IMR-90 (cell line): ENCODE measurements around the gene CBR4. TPM values are rescaled to one million over a fixed set of nuclear protein-coding genes. Genes with fewer than 3 reads are reported as not detected.

ENCODE experiments used
- ATAC-seq: fragments of 200-7000 bp; cut with Tn5 transposase; 2 replicates; pipeline ENCODE4 v1.9.1; 2020; ENCODE audit warnings: low read depth, mild to moderate bottlenecking, moderate library complexity
- BruUV-seq: library from RNA; stranded (reverse); fragments of 400-500 nt; replicated peaks from 2 replicates; lab custom pipeline; 2021; lab: Mats Ljungman, UMichigan
- CTCF ChIA-PET: fragments of 300-600 bp; formaldehyde crosslinking; extraction: SDS; loops from one replicate; lab custom pipeline; 2021; ENCODE audit warnings: antibody characterized with exemption; lab: Yijun Ruan, JAX
- POLR2A ChIA-PET: fragments of 300-600 bp; sonication (Branson Sonifier 250); formaldehyde crosslinking; loops from one replicate; lab custom pipeline; 2022; ENCODE audit warnings: antibody characterized with exemption; ENCODE audit not compliant: unreplicated experiment; lab: Charles Lee
- DNase-seq: peaks from one replicate; pipeline ENCODE4 v3.0.0; 2013
- H2AFZ ChIP-seq: replicated peaks from 2 replicates; pipeline ENCODE3; 2013; ENCODE audit warnings: low read length, mild to moderate bottlenecking; ENCODE audit not compliant: poor library complexity
- H2AK5ac ChIP-seq: 2 replicates; pipeline ENCODE4 v1.6.1; 2013; ENCODE audit warnings: low read depth, low read length, inconsistent platforms
- H2AK9ac ChIP-seq: replicated peaks from 2 replicates; pipeline ENCODE3; 2013; ENCODE audit warnings: mild to moderate bottlenecking, low read depth, low read length, moderate library complexity; ENCODE audit not compliant: poor library complexity
- H2BK120ac ChIP-seq: 2 replicates; pipeline ENCODE4 v1.6.1; 2013; ENCODE audit warnings: low read depth, low read length, inconsistent platforms
- H2BK15ac ChIP-seq: 3 replicates; pipeline ENCODE4 v1.6.1; 2013; ENCODE audit warnings: low read depth, low read length, inconsistent platforms
- H2BK20ac ChIP-seq: 2 replicates; pipeline ENCODE4 v1.6.1; 2013; ENCODE audit warnings: low read depth, mild to moderate bottlenecking, inconsistent platforms, low read length, moderate library complexity
- H2BK5ac ChIP-seq: 2 replicates; pipeline ENCODE4 v1.6.1; 2013; ENCODE audit warnings: mild to moderate bottlenecking, low read depth, low read length, inconsistent platforms; ENCODE audit not compliant: poor library complexity, severe bottlenecking
- H3K14ac ChIP-seq: replicated peaks from 2 replicates; pipeline ENCODE4 v1.6.1; 2013; ENCODE audit warnings: low read depth, low read length, inconsistent platforms
- H3K18ac ChIP-seq: 2 replicates; pipeline ENCODE4 v1.6.1; 2013; ENCODE audit warnings: low read depth, low read length, control low read depth
- H3K23ac ChIP-seq: 2 replicates; pipeline ENCODE4 v1.6.1; 2013; ENCODE audit warnings: low read depth, low read length, inconsistent platforms
- H3K27ac ChIP-seq: 2 replicates; pipeline ENCODE4 v1.5.1; 2013; ENCODE audit warnings: mild to moderate bottlenecking, control low read depth, low read length; ENCODE audit not compliant: insufficient read depth
- H3K27me3 ChIP-seq: 2 replicates; pipeline ENCODE4 v1.6.1; 2013; ENCODE audit warnings: low read length; ENCODE audit not compliant: control insufficient read depth, insufficient read depth
- H3K36me3 ChIP-seq: 2 replicates; pipeline ENCODE4 v1.6.1; 2013; ENCODE audit warnings: low read length, mixed read lengths; ENCODE audit not compliant: control insufficient read depth, insufficient read depth
- H3K4ac ChIP-seq: 2 replicates; pipeline ENCODE4 v1.6.1; 2013; ENCODE audit warnings: low read depth, low read length, inconsistent platforms
- H3K4me1 ChIP-seq: 2 replicates; pipeline ENCODE4 v1.6.1; 2013; ENCODE audit warnings: low read length, mixed read lengths; ENCODE audit not compliant: control insufficient read depth, insufficient read depth
- H3K4me2 ChIP-seq: 2 replicates; pipeline ENCODE4 v1.6.1; 2013; ENCODE audit warnings: low read depth, mild to moderate bottlenecking, control low read depth, low read length, moderate library complexity
- H3K4me3 ChIP-seq: 2 replicates; pipeline ENCODE4 v1.5.1; 2013; ENCODE audit warnings: low read depth, mild to moderate bottlenecking, control low read depth, low read length, moderate library complexity; ENCODE audit not compliant: insufficient read depth
- H3K56ac ChIP-seq: 2 replicates; pipeline ENCODE4 v1.6.1; 2013; ENCODE audit warnings: low read length, inconsistent platforms; ENCODE audit not compliant: insufficient read depth; ENCODE audit errors: extremely low read depth
- H3K79me1 ChIP-seq, 2 experiments: 2 replicates each; pipeline ENCODE4 v1.6.1; 2013; ENCODE audit warnings: low read length in 2 of 2, inconsistent platforms in 1 of 2, low read depth in 1 of 2
- H3K9ac ChIP-seq: 2 replicates; pipeline ENCODE4 v1.6.1; 2013; ENCODE audit warnings: low read depth, low read length, control low read depth
- H3K9me1 ChIP-seq: 2 replicates; pipeline ENCODE4 v1.6.1; 2013; ENCODE audit warnings: low read length, inconsistent platforms; ENCODE audit not compliant: insufficient read depth
- H3K9me3 ChIP-seq: 2 replicates; pipeline ENCODE4 v1.6.1; 2013; ENCODE audit warnings: low read length; ENCODE audit not compliant: control insufficient read depth, insufficient read depth
- H4K20me1 ChIP-seq: 2 replicates; pipeline ENCODE4 v1.6.1; 2013; ENCODE audit warnings: low read length, inconsistent platforms; ENCODE audit not compliant: insufficient read depth
- H4K5ac ChIP-seq: 2 replicates; pipeline ENCODE4 v1.6.1; 2013; ENCODE audit warnings: mild to moderate bottlenecking, low read depth, low read length, control low read depth
- H4K8ac ChIP-seq, 2 experiments: 2 replicates each; pipeline ENCODE4 v1.6.1; 2013; ENCODE audit warnings: low read depth in 2 of 2, low read length in 2 of 2, control low read depth in 1 of 2, inconsistent platforms in 1 of 2
- H4K91ac ChIP-seq: 2 replicates; pipeline ENCODE4 v1.6.1; 2013; ENCODE audit warnings: low read depth, low read length, inconsistent platforms; ENCODE audit not compliant: insufficient read depth
- CHD1 ChIP-seq: IDR thresholded peaks from 2 replicates; pipeline ENCODE4 v1.6.1; 2012; ENCODE audit warnings: low read depth, low read length, improper control_type of control experiment
- FOS ChIP-seq: fragments of 150-350 bp; IDR thresholded peaks from 2 replicates; pipeline ENCODE4 v1.6.1; 2016; ENCODE audit warnings: low read depth, low read length
- MAFK ChIP-seq: IDR thresholded peaks from 2 replicates; pipeline ENCODE4 v1.6.1; 2012; ENCODE audit warnings: low read depth, low read length, improper control_type of control experiment
- MAZ ChIP-seq: IDR thresholded peaks from 2 replicates; pipeline ENCODE4 v1.6.1; 2012; ENCODE audit warnings: low read depth, mild to moderate bottlenecking, low read length, improper control_type of control experiment, moderate library complexity, borderline replicate concordance
- MXI1 ChIP-seq: IDR thresholded peaks from 2 replicates; pipeline ENCODE4 v1.6.1; 2012; ENCODE audit warnings: low read depth, mild to moderate bottlenecking, low read length, moderate library complexity, borderline replicate concordance
- NFE2L2 ChIP-seq: fragments of 150-350 bp; IDR thresholded peaks from 2 replicates; pipeline ENCODE4 v1.6.1; 2016; ENCODE audit warnings: low read depth, mild to moderate bottlenecking, low read length
- RAD21 ChIP-seq: IDR thresholded peaks from 2 replicates; pipeline ENCODE4 v1.6.1; 2012; ENCODE audit warnings: low read length, improper control_type of control experiment
- RCOR1 ChIP-seq: IDR thresholded peaks from 2 replicates; pipeline ENCODE4 v1.6.1; 2012; ENCODE audit warnings: mild to moderate bottlenecking, low read length, improper control_type of control experiment; ENCODE audit not compliant: insufficient replicate concordance
- RFX5 ChIP-seq: IDR thresholded peaks from 2 replicates; pipeline ENCODE4 v1.8.0; 2012; ENCODE audit warnings: low read depth, mild to moderate bottlenecking, low read length, moderate library complexity
- SMC3 ChIP-seq: fragments of 150-350 bp; IDR thresholded peaks from 2 replicates; pipeline ENCODE4 v1.6.1; 2016; ENCODE audit warnings: low read depth, mild to moderate bottlenecking, antibody characterized with exemption, low read length, moderate library complexity
- WGBS, 2 experiments: methylation state at CpG; one replicate each; pipeline versions ENCODE4 v1.1.5 to v1.1.7; 2013; ENCODE audit warnings: missing lambda C conversion rate in 2 of 2; ENCODE audit not compliant: insufficient read length in 1 of 2; ENCODE audit errors: extremely low coverage in 2 of 2; 5-methylcytosine and 5-hydroxymethylcytosine counted together
- dilution Hi-C: fragments of 300-500 bp; cut with HindIII; formaldehyde crosslinking; loops from one replicate; pipeline ENCODE4 v1.14.3; 2018; ENCODE audit warnings: low sequenced_read_pairs; ENCODE audit not compliant: unreplicated experiment
- in situ Hi-C: fragments of 300-500 bp; cut with MboI; formaldehyde crosslinking; loops from 3 replicates; pipeline ENCODE4 v1.14.3; 2019; ENCODE audit warnings: low sequenced_read_pairs, inconsistent platforms, mixed read lengths
- intact Hi-C: fragments of 100-400 bp; cut with micrococcal nuclease; formaldehyde crosslinking; loops from 2 replicates; pipeline ENCODE4 v1.10.0; 2022
- polyA plus RNA-seq, 3 experiments: library from polyadenylated mRNA; depleted of rRNA; stranded (reverse); fragments of >200 nt; gene quantifications; 2 replicates each; pipeline ENCODE4 v1.2.3, GENCODE V29; 2012; ENCODE audit warnings: low replicate concordance in 1 of 3
- total RNA-seq: library from RNA; depleted of rRNA; stranded (reverse); fragments of >200 nt; gene quantifications from 2 replicates; pipeline ENCODE4 v1.2.3, GENCODE V29; 2012
- TF ChIP-seq, protein P1 (sequence below): fragments of 150-350 bp; IDR thresholded peaks from 2 replicates; pipeline ENCODE4 v1.6.1; 2017; ENCODE audit warnings: mild to moderate bottlenecking, antibody characterized with exemption, low read length, low read depth
- TF ChIP-seq, protein P2 (sequence below): conservative IDR thresholded peaks from 2 replicates; pipeline ENCODE4 v1.5.1; 2012; ENCODE audit warnings: mild to moderate bottlenecking, low read depth, low read length, improper control_type of control experiment

The CBR4 gene
- total and polyA plus RNA-seq, 2 of the 4 experiments (the other 2 are of a cell fraction), result 2.7 to 4.5 TPM

DNA sequence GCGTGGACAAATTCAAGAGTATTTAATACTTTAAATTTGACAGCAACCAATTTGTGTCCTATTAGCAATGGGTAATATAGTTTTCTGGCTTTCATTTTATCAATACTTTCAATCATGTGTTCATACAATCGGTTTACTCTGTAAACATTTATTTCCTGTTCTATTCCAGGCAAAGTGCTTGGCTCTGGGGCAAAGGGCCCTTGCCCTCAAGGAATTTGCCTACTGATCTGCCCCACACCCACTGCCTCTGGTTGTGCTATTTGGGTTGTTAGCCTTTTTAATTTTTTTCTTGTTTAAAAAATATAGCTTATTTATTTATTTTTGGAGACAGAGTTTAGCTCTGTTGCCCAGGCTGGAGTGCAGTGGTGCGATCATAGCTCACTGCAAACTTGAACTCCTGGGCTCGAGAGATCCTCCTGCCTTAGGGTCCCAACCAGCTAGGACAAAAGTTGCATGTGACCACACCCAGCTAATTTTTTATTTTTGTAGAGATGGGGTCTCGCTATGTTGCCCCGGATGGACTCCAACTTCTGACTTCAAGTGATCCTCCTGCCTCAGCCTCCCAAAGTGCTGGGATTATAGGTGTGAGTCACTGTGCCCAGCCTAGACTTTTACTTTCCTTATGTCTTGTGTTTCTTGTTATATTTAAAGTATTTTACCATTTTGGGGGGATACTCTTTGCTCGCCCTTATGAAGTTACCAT lies 30.7 kb upstream of the CBR4 start:
- CTCF ChIA-PET, result interaction anchor here (0.7 kb wide), 1 partner anchor 23 kb away, joined by 3 read pairs; no protein-coding TSS in a partner anchor
- intact Hi-C loops, result no loop called here
- no TSS peak for BruUV-seq

More for the DNA sequence above, 30.7 kb upstream of the CBR4 start:
- ATAC-seq (no peak), DNase-seq (no peak)
- H3K9me1 ChIP-seq, result no peaks in the 10 kb centered on the region
- no peak overlapping the region for H2AK5ac ChIP-seq
- POLR2A ChIA-PET, result no interaction called here
- no peak overlapping the region for H2AFZ ChIP-seq
- H3K4me1 ChIP-seq, result no peaks in the 10 kb centered on the region
- in situ Hi-C loops (no loop called here), dilution Hi-C loops (no loop called here)
- H3K56ac ChIP-seq, result no peak overlapping the region
- no peak overlapping the region for H3K27ac ChIP-seq
- H4K20me1 ChIP-seq, result no peaks in the 10 kb centered on the region
- no peak overlapping the region for H3K14ac ChIP-seq
- H2BK20ac ChIP-seq, result no peak overlapping the region
- H4K91ac ChIP-seq, result no peak overlapping the region
- no peak overlapping the region for H3K4me2 ChIP-seq
- no peak overlapping the region for H4K8ac ChIP-seq
- no peak overlapping the region for H2AK9ac ChIP-seq
- no peak overlapping the region for H3K23ac ChIP-seq
- H3K79me1 ChIP-seq, result no peaks in the 10 kb centered on the region
- peaks cover 2% of the 10 kb centered on the region; the same call in 1 of the 2 replicates for H3K27me3 ChIP-seq
- no peak overlapping the region for H2BK120ac ChIP-seq
- no peak overlapping the region for H3K18ac ChIP-seq
- no peak overlapping the region for H2BK15ac ChIP-seq
- no peak overlapping the region for H4K5ac ChIP-seq
- H3K36me3 ChIP-seq, result no peaks in the 10 kb centered on the region
- H2BK5ac ChIP-seq, result no peak overlapping the region
- H3K9me3 ChIP-seq, result no peaks in the 10 kb centered on the region
- no peak overlapping the region for H3K9ac ChIP-seq
- H3K4ac ChIP-seq, result no peak overlapping the region
- WGBS, 2 experiments, result no CpG with 5 or more reads among the region's 7 CpGs
- TF ChIP-seq SMC3 (no peak), NFE2L2 (no peak), RCOR1 (no peak), MAZ (no peak), FOS (no peak), MXI1 (no peak), RAD21 (no peak), RFX5 (no peak), MAFK (no peak), CHD1 (no peak)
- TF ChIP-seq, protein P1, sequence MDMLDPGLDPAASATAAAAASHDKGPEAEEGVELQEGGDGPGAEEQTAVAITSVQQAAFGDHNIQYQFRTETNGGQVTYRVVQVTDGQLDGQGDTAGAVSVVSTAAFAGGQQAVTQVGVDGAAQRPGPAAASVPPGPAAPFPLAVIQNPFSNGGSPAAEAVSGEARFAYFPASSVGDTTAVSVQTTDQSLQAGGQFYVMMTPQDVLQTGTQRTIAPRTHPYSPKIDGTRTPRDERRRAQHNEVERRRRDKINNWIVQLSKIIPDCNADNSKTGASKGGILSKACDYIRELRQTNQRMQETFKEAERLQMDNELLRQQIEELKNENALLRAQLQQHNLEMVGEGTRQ, result no peak
- TF ChIP-seq, protein P2, sequence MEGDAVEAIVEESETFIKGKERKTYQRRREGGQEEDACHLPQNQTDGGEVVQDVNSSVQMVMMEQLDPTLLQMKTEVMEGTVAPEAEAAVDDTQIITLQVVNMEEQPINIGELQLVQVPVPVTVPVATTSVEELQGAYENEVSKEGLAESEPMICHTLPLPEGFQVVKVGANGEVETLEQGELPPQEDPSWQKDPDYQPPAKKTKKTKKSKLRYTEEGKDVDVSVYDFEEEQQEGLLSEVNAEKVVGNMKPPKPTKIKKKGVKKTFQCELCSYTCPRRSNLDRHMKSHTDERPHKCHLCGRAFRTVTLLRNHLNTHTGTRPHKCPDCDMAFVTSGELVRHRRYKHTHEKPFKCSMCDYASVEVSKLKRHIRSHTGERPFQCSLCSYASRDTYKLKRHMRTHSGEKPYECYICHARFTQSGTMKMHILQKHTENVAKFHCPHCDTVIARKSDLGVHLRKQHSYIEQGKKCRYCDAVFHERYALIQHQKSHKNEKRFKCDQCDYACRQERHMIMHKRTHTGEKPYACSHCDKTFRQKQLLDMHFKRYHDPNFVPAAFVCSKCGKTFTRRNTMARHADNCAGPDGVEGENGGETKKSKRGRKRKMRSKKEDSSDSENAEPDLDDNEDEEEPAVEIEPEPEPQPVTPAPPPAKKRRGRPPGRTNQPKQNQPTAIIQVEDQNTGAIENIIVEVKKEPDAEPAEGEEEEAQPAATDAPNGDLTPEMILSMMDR, result no peak
- H3K4me3 ChIP-seq, result no peak overlapping the region
